ENCODE data around the gene ZNF467.

The ZNF467 gene

DNA sequence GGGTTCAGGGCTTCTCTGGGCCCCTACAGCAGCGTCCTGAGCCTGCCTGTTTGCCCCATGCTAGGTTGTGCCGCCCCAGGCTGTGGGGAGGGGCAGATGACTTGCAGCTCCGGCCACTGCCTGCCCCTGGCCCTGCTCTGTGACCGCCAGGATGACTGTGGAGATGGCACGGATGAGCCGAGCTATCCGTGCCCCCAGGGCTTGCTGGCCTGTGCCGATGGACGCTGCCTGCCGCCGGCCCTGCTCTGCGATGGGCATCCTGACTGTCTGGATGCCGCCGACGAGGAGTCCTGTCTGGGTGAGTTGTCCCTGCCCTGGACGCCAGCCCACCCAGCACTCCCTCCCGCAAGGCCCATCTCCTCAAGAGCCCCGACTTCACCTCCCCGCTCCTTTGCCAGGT is 15.7 kb upstream of the ZNF467 start:
- TF ChIP-seq, protein P1, sequence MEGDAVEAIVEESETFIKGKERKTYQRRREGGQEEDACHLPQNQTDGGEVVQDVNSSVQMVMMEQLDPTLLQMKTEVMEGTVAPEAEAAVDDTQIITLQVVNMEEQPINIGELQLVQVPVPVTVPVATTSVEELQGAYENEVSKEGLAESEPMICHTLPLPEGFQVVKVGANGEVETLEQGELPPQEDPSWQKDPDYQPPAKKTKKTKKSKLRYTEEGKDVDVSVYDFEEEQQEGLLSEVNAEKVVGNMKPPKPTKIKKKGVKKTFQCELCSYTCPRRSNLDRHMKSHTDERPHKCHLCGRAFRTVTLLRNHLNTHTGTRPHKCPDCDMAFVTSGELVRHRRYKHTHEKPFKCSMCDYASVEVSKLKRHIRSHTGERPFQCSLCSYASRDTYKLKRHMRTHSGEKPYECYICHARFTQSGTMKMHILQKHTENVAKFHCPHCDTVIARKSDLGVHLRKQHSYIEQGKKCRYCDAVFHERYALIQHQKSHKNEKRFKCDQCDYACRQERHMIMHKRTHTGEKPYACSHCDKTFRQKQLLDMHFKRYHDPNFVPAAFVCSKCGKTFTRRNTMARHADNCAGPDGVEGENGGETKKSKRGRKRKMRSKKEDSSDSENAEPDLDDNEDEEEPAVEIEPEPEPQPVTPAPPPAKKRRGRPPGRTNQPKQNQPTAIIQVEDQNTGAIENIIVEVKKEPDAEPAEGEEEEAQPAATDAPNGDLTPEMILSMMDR (IDR thresholded peaks at IDR 0.05; ENCODE audit: borderline replicate concordance, control extremely low read depth, extremely low read depth, insufficient read depth, missing control alignments) = no peak
- no peak for DNase-seq (ENCODE audit: low spot score)
- in situ Hi-C loops (cut with MboI; ENCODE audit: low sequenced_read_pairs, unreplicated experiment) = no loop called here

DNA sequence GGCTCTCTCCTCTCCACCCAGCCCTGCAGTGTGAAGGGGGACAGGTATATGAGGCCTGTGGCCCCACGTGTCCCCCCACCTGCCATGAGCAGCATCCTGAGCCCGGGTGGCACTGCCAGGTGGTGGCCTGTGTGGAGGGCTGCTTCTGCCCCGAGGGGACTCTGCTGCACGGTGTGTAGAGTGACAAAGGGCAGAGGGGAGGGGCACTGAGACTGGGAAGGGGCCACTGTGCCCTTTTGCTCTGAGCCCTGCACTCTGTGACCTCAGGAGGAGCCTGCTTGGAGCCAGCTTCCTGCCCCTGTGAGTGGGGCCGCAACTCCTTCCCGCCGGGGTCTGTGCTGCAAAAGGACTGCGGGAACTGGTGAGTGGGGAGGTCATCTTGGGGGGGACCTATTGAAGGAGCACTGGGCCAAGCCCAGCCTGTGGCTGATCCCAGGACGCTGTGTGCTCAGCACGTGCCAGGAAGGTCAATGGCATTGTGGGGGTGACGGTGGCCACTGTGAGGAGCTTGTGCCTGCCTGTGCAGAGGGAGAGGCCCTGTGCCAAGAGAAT is 15.0 kb upstream of the ZNF467 start:
- in situ Hi-C loops (cut with MboI; ENCODE audit: low sequenced_read_pairs, unreplicated experiment) = no loop called here
- TF ChIP-seq, protein P1 (IDR thresholded peaks at IDR 0.05; ENCODE audit: borderline replicate concordance, control extremely low read depth, extremely low read depth, insufficient read depth, missing control alignments) = no peak
- no peak for DNase-seq (ENCODE audit: low spot score)

DNA sequence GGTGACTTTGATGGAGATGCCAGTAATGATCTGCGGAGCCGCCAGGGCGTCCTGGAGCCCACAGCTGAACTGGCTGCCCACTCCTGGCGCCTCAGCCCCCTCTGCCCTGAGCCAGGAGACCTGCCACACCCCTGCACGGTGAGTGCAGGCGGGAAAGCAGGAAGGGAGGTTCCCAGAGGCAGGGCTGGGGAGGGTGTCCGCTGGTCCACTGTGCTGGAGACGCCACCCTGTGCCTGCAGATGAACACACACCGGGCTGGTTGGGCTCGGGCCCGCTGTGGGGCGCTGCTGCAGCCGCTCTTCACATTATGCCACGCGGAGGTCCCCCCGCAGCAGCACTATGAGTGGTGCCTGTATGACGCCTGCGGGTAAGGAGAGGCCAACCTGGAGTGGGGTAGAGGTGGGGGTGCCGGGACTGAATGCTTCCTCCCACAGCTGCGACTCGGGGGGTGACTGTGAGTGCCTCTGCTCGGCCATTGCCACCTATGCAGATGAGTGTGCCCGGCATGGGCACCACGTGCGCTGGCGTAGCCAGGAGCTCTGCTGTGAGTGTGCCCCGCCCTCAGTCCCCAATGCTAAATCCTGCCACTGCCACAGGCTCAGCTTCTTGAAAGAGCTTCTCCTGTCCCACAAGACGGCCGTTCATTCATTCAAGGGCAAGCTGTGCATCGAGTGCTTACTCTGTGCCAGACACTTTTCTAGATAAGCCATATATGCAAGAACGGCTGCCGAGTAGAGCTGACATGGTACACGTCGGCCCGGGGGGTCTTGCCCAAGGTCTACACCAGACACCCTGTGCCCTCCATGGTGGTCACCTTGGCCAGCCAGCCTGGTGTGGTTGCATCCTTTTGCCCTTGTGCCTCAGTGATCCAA is 14.3 kb upstream of the ZNF467 start:
- TF ChIP-seq, protein P1 (IDR thresholded peaks at IDR 0.05; ENCODE audit: borderline replicate concordance, control extremely low read depth, extremely low read depth, insufficient read depth, missing control alignments) = no peak
- in situ Hi-C loops (cut with MboI; ENCODE audit: low sequenced_read_pairs, unreplicated experiment) = no loop called here
- DNase-seq (ENCODE audit: low spot score) = no peak

DNA sequence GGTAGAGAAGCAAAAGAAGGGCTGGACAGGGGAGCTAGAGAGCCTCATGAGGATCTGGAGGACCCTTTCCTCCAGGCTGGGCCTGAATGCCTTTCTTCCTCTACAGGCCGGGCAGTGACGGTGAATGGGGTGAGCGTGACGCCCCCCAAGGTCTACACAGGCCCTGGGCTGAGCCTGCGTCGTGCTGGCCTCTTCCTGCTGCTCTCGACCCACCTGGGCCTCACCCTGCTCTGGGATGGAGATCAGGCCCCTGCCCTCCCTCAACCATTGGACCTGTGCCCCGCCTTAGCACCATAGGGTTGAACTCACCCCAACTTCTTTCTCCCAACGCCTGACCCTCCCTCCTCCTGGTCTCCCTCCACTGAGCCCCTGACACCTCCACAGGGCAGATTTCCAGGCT is 12.6 kb upstream of the ZNF467 start:
- TF ChIP-seq, protein P1 (IDR thresholded peaks at IDR 0.05; ENCODE audit: borderline replicate concordance, control extremely low read depth, extremely low read depth, insufficient read depth, missing control alignments) = no peak
- in situ Hi-C loops (cut with MboI; ENCODE audit: low sequenced_read_pairs, unreplicated experiment) = no loop called here
- no peak for DNase-seq (ENCODE audit: low spot score)

DNA sequence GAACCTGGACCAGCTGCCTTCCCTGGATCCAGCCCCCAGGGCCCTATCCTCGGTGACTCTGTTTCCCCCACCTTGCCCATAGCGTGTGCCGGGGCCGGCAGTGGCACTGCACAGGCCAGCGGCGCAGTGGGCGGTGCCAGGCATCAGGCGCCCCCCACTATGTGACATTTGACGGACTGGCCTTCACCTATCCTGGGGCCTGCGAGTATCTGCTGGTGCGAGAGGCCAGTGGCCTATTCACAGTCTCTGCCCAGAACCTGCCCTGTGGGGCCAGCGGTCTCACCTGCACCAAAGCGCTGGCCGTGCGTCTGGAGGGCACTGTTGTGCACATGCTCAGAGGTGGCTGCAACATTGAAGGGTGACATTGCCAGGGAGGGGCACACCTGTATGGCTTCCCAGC is 12.0 kb upstream of the ZNF467 start:
- in situ Hi-C loops (cut with MboI; ENCODE audit: low sequenced_read_pairs, unreplicated experiment) = no loop called here
- TF ChIP-seq, protein P1 (IDR thresholded peaks at IDR 0.05; ENCODE audit: borderline replicate concordance, control extremely low read depth, extremely low read depth, insufficient read depth, missing control alignments) = no peak
- no peak for DNase-seq (ENCODE audit: low spot score)

DNA sequence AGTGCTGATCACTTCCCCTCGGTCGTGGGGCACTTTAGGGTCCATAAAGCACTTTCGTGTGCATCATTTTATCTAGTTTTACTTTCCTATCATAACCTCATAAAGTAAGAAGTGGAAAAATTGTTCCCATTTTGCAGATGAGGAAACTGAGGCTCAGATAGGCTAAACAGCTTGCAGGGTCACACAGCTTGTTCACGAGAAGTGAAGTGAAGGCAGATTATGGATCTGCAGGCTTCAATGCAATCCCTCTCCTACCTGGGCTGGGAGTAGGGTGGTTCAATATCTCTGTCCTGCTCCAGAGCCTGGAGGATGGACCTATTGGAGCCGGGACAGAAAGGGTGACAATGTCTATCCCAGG is 10.8 kb upstream of the ZNF467 start:
- DNase-seq (ENCODE audit: low spot score) = no peak
- in situ Hi-C loops (cut with MboI; ENCODE audit: low sequenced_read_pairs, unreplicated experiment) = no loop called here
- TF ChIP-seq, protein P1 (IDR thresholded peaks at IDR 0.05; ENCODE audit: borderline replicate concordance, control extremely low read depth, extremely low read depth, insufficient read depth, missing control alignments) = no peak

Data from GM13976 (cell line).